ENCODE results near the gene RBM17. TPM values are rescaled to one million over a fixed set of nuclear protein-coding genes. Genes with fewer than 3 reads are reported as not detected.
"Not testable (repeated sequence)": the region's sequence is repeated elsewhere in the genome, so short reads cannot be mapped to it uniquely, and the experiment has no call there.

RBM17 gene
- total RNA-seq, 2 donors from 2014 or later = 40.5 to 59.2 TPM

- TF ChIP-seq POLR2AphosphoS5 (IDR thresholded peaks at IDR 0.05) = peak; percentile 61
- TF ChIP-seq CTCF (IDR thresholded peaks at IDR 0.05) = no peak
- peak; percentile 21 for TF ChIP-seq POLR2A (IDR thresholded peaks at IDR 0.05)
- H3K27ac ChIP-seq = peak overlapping the region; percentile 71 to 83
- DNase-seq (ENCODE audit: low spot score) = peak; percentile 89
- no peaks in the 10 kb centered on the region for H3K36me3 ChIP-seq
- H3K9me3 ChIP-seq = no peaks in the 10 kb centered on the region
- WGBS = under 1% methylated on average over 90 of the region's 91 CpGs
- intact Hi-C loops (cut with DNase I) = loop anchor here (5.0 kb wide), 1 partner anchor 39 kb away; the partner anchor contains the start of gene PFKFB3
- no peaks in the 10 kb centered on the region for H3K27me3 ChIP-seq (replicated peaks; ENCODE audit: insufficient read depth)
- H3K4me3 ChIP-seq = peak overlapping the region; percentile 45 to 52
- no peaks in the 10 kb centered on the region for H3K4me1 ChIP-seq (replicated peaks)
Observed at GRCh38 chr10:6163364-6164270, 74.8 kb downstream of the RBM17 start.

GRCh38 chr10:6164271-6165095 is 75.6 kb downstream of the RBM17 start:
- no peak for DNase-seq (ENCODE audit: low spot score)
- 21% methylated on average over 16 of the region's 16 CpGs for WGBS
- Histone ChIP-seq H3K4me1 (replicated peaks) (no peaks in the 10 kb centered on the region), H3K27ac (peak overlapping the region; percentile 71 to 83), H3K9me3 (no peaks in the 10 kb centered on the region), H3K27me3 (replicated peaks; ENCODE audit: insufficient read depth) (no peaks in the 10 kb centered on the region), H3K36me3 (no peaks in the 10 kb centered on the region), H3K4me3 (peak overlapping the region; percentile 45 to 52)
- intact Hi-C loops (cut with DNase I) = loop anchor here (5.0 kb wide), 1 partner anchor 38 kb away; the partner anchor contains the start of gene PFKFB3
- TF ChIP-seq CTCF (IDR thresholded peaks at IDR 0.05) (no peak), POLR2A (IDR thresholded peaks at IDR 0.05) (no peak), POLR2AphosphoS5 (IDR thresholded peaks at IDR 0.05) (no peak)

- Histone ChIP-seq H3K27me3 (replicated peaks; ENCODE audit: insufficient read depth) (no peaks in the 10 kb centered on the region), H3K9me3 (no peaks in the 10 kb centered on the region), H3K4me3 (no peak overlapping the region), H3K4me1 (replicated peaks) (no peaks in the 10 kb centered on the region), H3K27ac (no peak overlapping the region), H3K36me3 (no peaks in the 10 kb centered on the region)
- WGBS = 26% methylated on average over 6 of the region's 6 CpGs
- intact Hi-C loops (cut with DNase I) = no loop called here
- no peak for DNase-seq (ENCODE audit: low spot score)
- TF ChIP-seq CTCF (IDR thresholded peaks at IDR 0.05) (no peak), POLR2AphosphoS5 (IDR thresholded peaks at IDR 0.05) (no peak), POLR2A (IDR thresholded peaks at IDR 0.05) (no peak)
Observed at GRCh38 chr10:6165221-6165725, 76.4 kb downstream of the RBM17 start.

- not testable (repeated sequence) for H3K4me1 ChIP-seq (replicated peaks)
Observed at GRCh38 chr10:6165933-6166332, 77.1 kb downstream of the RBM17 start.

More at GRCh38 chr10:6165933-6166332, 77.1 kb downstream of the RBM17 start:
- intact Hi-C loops (cut with DNase I); H3K27ac ChIP-seq; H3K27me3 ChIP-seq (replicated peaks; ENCODE audit: insufficient read depth); DNase-seq (ENCODE audit: low spot score); H3K9me3 ChIP-seq; H3K36me3 ChIP-seq; H3K4me3 ChIP-seq: not testable (repeated sequence)
- 91% methylated on average over 15 of the region's 15 CpGs for WGBS

Small RNA genes lying within 50 kb of the gene (microRNA-seq; reads per million reads assigned to microRNA genes)
- not detected for gene MIR3155A
- gene MIR3155B = not detected

Small RNA genes lying within 50 kb of the gene (small RNA-seq; reads per million reads assigned to genes)
- gene MIR3155A = 0 reads per million in 2 donors

Other genes starting within 250 kb of the RBM17 start
- 10 to 100 TPM; 14.4 to 20.1 TPM for gene ANKRD16, start 199.1 kb upstream of the RBM17 start, total RNA-seq
- 100 to 1,000 TPM in 1 of 2 donors, 10 to 100 TPM in 1; 75.0 to 172 TPM for gene FBH1, start 198.8 kb upstream of the RBM17 start, total RNA-seq
- 10 to 100 TPM; 11.7 to 18.5 TPM for gene IL15RA, start 111.5 kb upstream of the RBM17 start, total RNA-seq
- 1 to 10 TPM in 1 of 2 donors, not detected in 1; 1.9 TPM for gene IL2RA, start 26.7 kb upstream of the RBM17 start, total RNA-seq
- 10 to 100 TPM; 24.3 to 52.7 TPM for gene PFKFB3, start 113.9 kb downstream of the RBM17 start, total RNA-seq